PC-3 (cell line): ENCODE measurements around the gene UNC93A.

ENCODE experiments used
- CTCF ChIP-seq: fragments of 300-600 bp; sonication (generic); conservative IDR thresholded peaks from 2 replicates; pipeline ENCODE4 v1.5.1; 2017; ENCODE audit warnings: antibody characterized with exemption, low read depth, mild to moderate bottlenecking, low read length
- EZH2 ChIP-seq: fragments of 300-600 bp; sonication (generic); IDR thresholded peaks from one replicate; pipeline ENCODE4 v1.6.1; 2017; ENCODE audit warnings: antibody characterized with exemption, mild to moderate bottlenecking, low read length; ENCODE audit not compliant: unreplicated experiment
- EZH2phosphoT487 ChIP-seq: fragments of 300-600 bp; sonication (generic); IDR thresholded peaks from 2 replicates; pipeline ENCODE4 v1.6.1; 2018; ENCODE audit warnings: mild to moderate bottlenecking, antibody characterized with exemption, low read length, borderline replicate concordance

DNA sequence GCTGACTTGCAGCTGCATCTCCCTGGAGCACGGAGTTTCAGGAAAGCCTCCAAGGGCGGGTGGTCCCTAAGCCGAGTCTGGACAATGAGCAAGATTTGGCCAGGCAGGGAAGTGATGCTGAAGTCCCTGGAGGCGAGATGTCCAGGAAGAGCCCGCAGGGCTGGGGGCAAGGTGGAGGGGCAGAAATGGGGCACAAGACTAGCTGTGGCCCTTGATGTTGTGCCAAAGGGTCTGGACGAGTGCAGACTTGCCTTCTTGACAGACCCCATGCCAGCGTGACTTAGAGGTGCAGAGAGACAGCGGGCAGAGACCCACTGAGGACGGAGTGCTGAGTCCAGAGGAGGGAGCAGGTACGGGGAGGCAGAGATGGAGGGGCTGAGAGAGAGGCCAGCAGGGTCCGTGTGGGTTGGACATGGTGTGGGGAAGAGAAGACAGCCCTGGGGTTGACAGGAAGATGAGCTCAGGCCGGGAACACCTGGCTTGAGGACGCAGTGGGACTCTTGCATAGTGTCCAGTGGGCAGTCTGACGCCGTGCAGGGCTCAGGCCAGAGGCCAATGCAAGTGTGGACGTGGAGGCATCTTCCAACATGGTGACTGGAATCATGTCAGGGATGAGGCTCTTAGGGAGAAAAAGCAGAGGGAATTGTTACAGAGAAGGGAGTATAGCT is 8.7 kb downstream of the UNC93A start:
- TF ChIP-seq CTCF (no peak), EZH2 (no peak), EZH2phosphoT487 (no peak)
